HS-5 (cell line): ENCODE results near the gene PTPN6.
A peak's percentile ranks its signal among the peaks of the same experiment; 100 is the strongest.

Experiments used
- DNase-seq: peaks from one replicate; pipeline ENCODE4 v3.0.0-alpha.2; 2012; ENCODE audit warnings: low read depth

The PTPN6 gene

GRCh38 chr12:6941782-6942181 is 9.4 kb upstream of the PTPN6 start:
- DNase-seq = no peak

- no peak for DNase-seq
Observed at GRCh38 chr12:6942331-6942665, 8.9 kb upstream of the PTPN6 start.

GRCh38 chr12:6943389-6943721 is 7.8 kb upstream of the PTPN6 start:
- DNase-seq = no peak

- DNase-seq = peak; percentile 90
Observed at GRCh38 chr12:6943722-6944380, 7.3 kb upstream of the PTPN6 start, which contains the start of the genes C12orf57 and RNU7-1. Gene C12orf57 (plus strand): TSS chr12:6944022. CDS start chr12:6944122, 100 bp downstream. Gene RNU7-1 (plus strand): TSS chr12:6943816.

GRCh38 chr12:6944381-6945186 is 6.6 kb upstream of the PTPN6 start:
- DNase-seq = peak; percentile 73

- no peak for DNase-seq
Observed at GRCh38 chr12:6945613-6946012, 5.5 kb upstream of the PTPN6 start.

GRCh38 chr12:6946033-6946919 is 4.9 kb upstream of the PTPN6 start:
- no peak for DNase-seq

- no peak for DNase-seq
Observed at GRCh38 chr12:6946920-6947374, 4.2 kb upstream of the PTPN6 start.

- no peak for DNase-seq
Observed at GRCh38 chr12:6947615-6948014, 3.5 kb upstream of the PTPN6 start.

- DNase-seq = no peak
Observed at GRCh38 chr12:6948873-6949594, 2.1 kb upstream of the PTPN6 start.

- DNase-seq = no peak
Observed at GRCh38 chr12:6950401-6950801, 755 bp upstream of the PTPN6 start.

GRCh38 chr12:6951551-6952120 is 480 bp downstream of the PTPN6 start:
- DNase-seq = no peak

GRCh38 chr12:6952121-6952862 is 1.1 kb downstream of the PTPN6 start:
- no peak for DNase-seq

GRCh38 chr12:6952863-6953441 is 1.8 kb downstream of the PTPN6 start:
- no peak for DNase-seq

- DNase-seq = no peak
Observed at GRCh38 chr12:6953442-6954315, 2.5 kb downstream of the PTPN6 start.

GRCh38 chr12:6954316-6955107 is 3.4 kb downstream of the PTPN6 start:
- DNase-seq = no peak

- DNase-seq = no peak
Observed at GRCh38 chr12:6955108-6956020, 4.2 kb downstream of the PTPN6 start.
